Skeletal muscle tissue (tissue), 4 donors: ENCODE data around the gene JMJD1C. TPM values are rescaled to one million over a fixed set of nuclear protein-coding genes. Genes with fewer than 3 reads are reported as not detected.

Experiments used
- H3K27ac ChIP-seq: one replicate; pipeline ENCODE4 v1.7.0; 2013; ENCODE audit warnings: mild to moderate bottlenecking, low read depth, low read length, inconsistent platforms
- H3K27me3 ChIP-seq, 3 donors: one replicate each; pipeline ENCODE4 v1.7.0; 2013; ENCODE audit warnings: low read length in 3 of 3; ENCODE audit not compliant: control insufficient read depth in 3 of 3, insufficient read depth in 3 of 3
- H3K36me3 ChIP-seq, 3 donors: one replicate each; pipeline ENCODE4 v1.7.0; 2013; ENCODE audit warnings: low read length in 3 of 3; ENCODE audit not compliant: control insufficient read depth in 3 of 3, insufficient read depth in 3 of 3
- H3K4me1 ChIP-seq, 3 donors: one replicate each; pipeline ENCODE4 v1.7.0; 2013; ENCODE audit warnings: low read length in 3 of 3, mild to moderate bottlenecking in 3 of 3; ENCODE audit not compliant: control insufficient read depth in 3 of 3, insufficient read depth in 3 of 3
- H3K4me3 ChIP-seq, 3 donors: one replicate each; pipeline ENCODE4 v1.7.0; 2013; ENCODE audit warnings: low read length in 3 of 3
- H3K9ac ChIP-seq, 3 donors: one replicate each; pipeline ENCODE4 v1.7.0; 2013; ENCODE audit warnings: low read length in 3 of 3, mild to moderate bottlenecking in 3 of 3, moderate library complexity in 2 of 3, low read depth in 1 of 3
- H3K9me3 ChIP-seq, 3 donors: one replicate each; pipeline ENCODE4 v1.7.0; 2013; ENCODE audit warnings: low read length in 3 of 3; ENCODE audit not compliant: control insufficient read depth in 3 of 3
- total RNA-seq: library from RNA; depleted of rRNA; stranded (reverse); fragments of >200 nt; gene quantifications from one replicate; pipeline ENCODE4 v1.2.3, GENCODE V29; 2014
- donor health status: Osteomylitis.

JMJD1C gene
- total RNA-seq, 1 donor from 2014 or later, result 90.8 TPM

- Histone ChIP-seq H3K36me3 (no peaks in the 10 kb centered on the region), H3K27me3 (no peaks in the 10 kb centered on the region), H3K4me3 (no peak overlapping the region), H3K4me1 (no peaks in the 10 kb centered on the region), H3K27ac (no peak overlapping the region), H3K9ac (no peak overlapping the region), H3K9me3 (no peaks in the 10 kb centered on the region)
These were observed 90.3 kb downstream of the JMJD1C start for GRCh38 chr10:63375458-63375857.

DNA sequence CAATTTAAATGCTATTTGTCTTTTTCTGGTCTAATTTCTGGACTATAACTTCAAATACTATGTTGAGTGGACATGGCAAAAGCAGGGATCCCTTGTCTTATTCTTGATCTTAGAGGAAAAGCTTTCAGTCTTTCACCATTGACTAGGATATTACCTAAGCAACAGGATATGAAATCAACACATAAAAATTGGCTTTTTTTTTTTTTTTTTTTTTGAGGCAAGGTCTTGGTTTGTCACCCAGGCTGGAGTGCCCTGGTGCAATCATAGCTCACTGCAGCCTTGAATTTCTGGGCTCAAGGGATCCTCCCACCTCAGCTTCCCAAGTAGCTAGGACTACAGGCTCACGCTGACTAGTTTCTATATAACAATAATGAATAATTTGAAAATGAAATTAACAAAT, 90.8 kb downstream of the JMJD1C start:
- no peak overlapping the region for H3K27ac ChIP-seq

GRCh38 chr10:63373176-63373575, 92.6 kb downstream of the JMJD1C start:
- no peaks in the 10 kb centered on the region for H3K36me3 ChIP-seq
- no peak overlapping the region for H3K27ac ChIP-seq
- H3K9ac ChIP-seq, result no peak overlapping the region
- no peaks in the 10 kb centered on the region for H3K27me3 ChIP-seq
- H3K4me1 ChIP-seq, result no peaks in the 10 kb centered on the region
- no peak overlapping the region for H3K4me3 ChIP-seq
- H3K9me3 ChIP-seq, result no peaks in the 10 kb centered on the region

More for the DNA sequence above, 90.8 kb downstream of the JMJD1C start:
- Histone ChIP-seq H3K9ac (no peak overlapping the region), H3K9me3 (no peaks in the 10 kb centered on the region), H3K4me3 (no peak overlapping the region), H3K36me3 (no peaks in the 10 kb centered on the region), H3K4me1 (no peaks in the 10 kb centered on the region), H3K27me3 (no peaks in the 10 kb centered on the region)

- no peaks in the 10 kb centered on the region for H3K27me3 ChIP-seq
- H3K36me3 ChIP-seq, result no peaks in the 10 kb centered on the region
- H3K9me3 ChIP-seq, result no peaks in the 10 kb centered on the region
- H3K4me3 ChIP-seq, result no peak overlapping the region
- no peak overlapping the region for H3K9ac ChIP-seq
- H3K4me1 ChIP-seq, result no peaks in the 10 kb centered on the region
- no peak overlapping the region for H3K27ac ChIP-seq
These were observed 96.1 kb downstream of the JMJD1C start for GRCh38 chr10:63369711-63370110.

- Histone ChIP-seq H3K4me1 (no peaks in the 10 kb centered on the region), H3K4me3 (no peak overlapping the region), H3K9ac (no peak overlapping the region), H3K9me3 (no peaks in the 10 kb centered on the region), H3K36me3 (no peaks in the 10 kb centered on the region), H3K27me3 (no peaks in the 10 kb centered on the region), H3K27ac (no peak overlapping the region)
These were observed 97.4 kb downstream of the JMJD1C start for GRCh38 chr10:63368365-63368764.

DNA sequence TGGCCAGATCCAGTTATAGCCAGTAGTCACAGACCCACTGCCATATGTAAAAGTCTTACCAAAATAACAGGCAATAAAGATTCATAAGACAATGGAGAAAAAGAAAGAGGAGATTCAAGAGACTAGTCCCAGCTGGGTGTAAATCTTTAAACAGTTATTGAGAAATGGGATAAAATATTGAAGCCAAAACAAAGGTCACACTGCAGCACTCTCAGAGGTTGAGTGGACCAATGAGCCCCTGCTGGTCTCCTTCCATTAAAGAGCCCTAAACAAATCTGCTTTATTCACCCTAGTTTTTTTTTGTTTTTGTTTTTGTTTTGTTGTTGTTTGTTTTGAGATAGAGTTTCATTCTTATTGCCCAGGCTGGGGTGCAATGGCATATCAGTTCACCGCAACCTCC, 98.8 kb downstream of the JMJD1C start:
- Histone ChIP-seq H3K36me3 (no peaks in the 10 kb centered on the region), H3K4me3 (no peak overlapping the region), H3K4me1 (no peaks in the 10 kb centered on the region), H3K9me3 (no peaks in the 10 kb centered on the region), H3K27ac (no peak overlapping the region), H3K27me3 (no peaks in the 10 kb centered on the region), H3K9ac (no peak overlapping the region)

- Histone ChIP-seq H3K27me3 (no peaks in the 10 kb centered on the region), H3K9ac (no peak overlapping the region), H3K9me3 (no peaks in the 10 kb centered on the region), H3K36me3 (no peaks in the 10 kb centered on the region), H3K27ac (no peak overlapping the region), H3K4me3 (no peak overlapping the region), H3K4me1 (no peaks in the 10 kb centered on the region)
These were observed 99.6 kb downstream of the JMJD1C start for GRCh38 chr10:63365976-63366765.

- Histone ChIP-seq H3K27me3 (no peaks in the 10 kb centered on the region), H3K27ac (no peak overlapping the region), H3K4me1 (no peaks in the 10 kb centered on the region), H3K36me3 (no peaks in the 10 kb centered on the region), H3K9ac (no peak overlapping the region), H3K4me3 (no peak overlapping the region), H3K9me3 (no peaks in the 10 kb centered on the region)
These were observed 100.9 kb downstream of the JMJD1C start for GRCh38 chr10:63364918-63365317.

DNA sequence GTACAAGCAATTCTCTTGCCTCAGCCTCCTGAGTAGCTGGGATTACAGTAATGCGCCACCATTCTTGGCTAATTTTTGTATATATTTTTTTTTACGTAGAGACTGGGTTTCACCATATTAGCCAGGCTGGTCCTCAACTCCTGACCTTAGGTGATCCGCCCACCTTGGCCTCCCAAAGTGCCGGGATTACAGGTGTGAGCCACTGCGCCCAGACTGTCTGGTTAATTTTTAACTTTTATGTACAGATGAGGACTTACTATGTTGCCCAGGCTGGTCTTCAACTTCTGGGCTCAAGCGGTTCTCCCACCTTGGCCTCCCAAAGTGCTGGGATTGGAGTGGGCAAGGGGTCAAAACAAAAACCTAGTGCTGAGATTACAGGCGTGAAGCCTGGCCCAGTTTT, 101.8 kb downstream of the JMJD1C start:
- no peak overlapping the region for H3K9ac ChIP-seq
- no peaks in the 10 kb centered on the region for H3K9me3 ChIP-seq
- H3K27me3 ChIP-seq, result no peaks in the 10 kb centered on the region
- no peak overlapping the region for H3K4me3 ChIP-seq
- no peaks in the 10 kb centered on the region for H3K36me3 ChIP-seq
- no peak overlapping the region for H3K27ac ChIP-seq
- H3K4me1 ChIP-seq, result no peaks in the 10 kb centered on the region

DNA sequence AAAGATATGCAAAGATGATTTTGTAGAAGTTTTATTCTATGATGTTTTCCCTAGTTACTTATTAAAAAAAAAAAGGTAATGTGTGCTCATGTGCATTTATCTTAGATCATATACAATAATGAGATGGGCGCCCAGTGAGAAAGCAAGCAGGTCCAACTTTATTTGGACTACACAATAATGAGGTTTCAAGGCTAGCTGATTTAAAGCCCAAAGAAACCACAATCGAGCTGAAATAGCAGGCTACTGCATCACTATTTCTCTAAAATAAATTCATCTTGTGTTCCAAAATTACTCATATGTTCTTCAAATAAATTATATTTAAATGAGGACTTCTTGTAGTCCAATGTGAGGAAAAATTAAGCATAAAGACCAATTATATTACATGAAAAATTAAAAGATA, 110.1 kb downstream of the JMJD1C start:
- H3K27ac ChIP-seq, result no peak overlapping the region
- H3K36me3 ChIP-seq, result no peaks in the 10 kb centered on the region
- H3K9ac ChIP-seq, result no peak overlapping the region
- no peaks in the 10 kb centered on the region for H3K27me3 ChIP-seq
- no peaks in the 10 kb centered on the region for H3K4me1 ChIP-seq
- H3K4me3 ChIP-seq, result no peak overlapping the region
- no peaks in the 10 kb centered on the region for H3K9me3 ChIP-seq
